NCI-H1694 (cell line): ENCODE data around the gene MYEOV.

Experiments
- DNase-seq: peaks from one replicate; lab custom pipeline; 2025; lab: John Stamatoyannopoulos, UW

The MYEOV gene

DNA sequence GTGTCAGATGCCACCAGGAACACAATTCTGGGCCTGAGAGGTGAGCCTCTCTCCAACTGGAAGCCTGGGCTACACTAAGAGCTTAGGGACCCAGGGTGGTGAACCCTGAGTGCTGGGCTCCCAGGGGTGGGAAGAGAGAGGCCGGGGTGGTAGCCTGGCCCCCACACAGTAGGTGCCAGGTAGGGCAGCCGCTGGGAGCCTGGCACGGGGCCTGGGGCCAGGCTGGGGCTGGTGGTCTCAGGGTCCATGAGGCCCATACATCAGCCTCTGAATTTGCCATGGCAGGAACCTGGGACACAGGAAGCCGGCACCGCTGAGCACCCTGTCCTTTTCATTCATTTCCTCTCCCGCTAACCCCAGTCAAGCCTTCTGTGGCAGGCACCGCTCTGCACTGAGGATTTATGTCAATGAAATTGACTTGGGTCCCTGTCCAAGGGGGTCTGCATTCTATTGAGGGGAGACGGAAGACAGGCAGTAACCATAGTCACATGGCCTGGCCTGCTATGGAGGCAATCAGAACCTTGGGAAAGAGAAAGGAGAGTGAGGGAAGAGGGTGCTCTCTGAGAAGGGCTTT is 8.6 kb downstream of the MYEOV start:
- no peak for DNase-seq

- DNase-seq = no peak
Measured at GRCh38 chr11:69303427-69303826, 9.5 kb downstream of the MYEOV start.

DNA sequence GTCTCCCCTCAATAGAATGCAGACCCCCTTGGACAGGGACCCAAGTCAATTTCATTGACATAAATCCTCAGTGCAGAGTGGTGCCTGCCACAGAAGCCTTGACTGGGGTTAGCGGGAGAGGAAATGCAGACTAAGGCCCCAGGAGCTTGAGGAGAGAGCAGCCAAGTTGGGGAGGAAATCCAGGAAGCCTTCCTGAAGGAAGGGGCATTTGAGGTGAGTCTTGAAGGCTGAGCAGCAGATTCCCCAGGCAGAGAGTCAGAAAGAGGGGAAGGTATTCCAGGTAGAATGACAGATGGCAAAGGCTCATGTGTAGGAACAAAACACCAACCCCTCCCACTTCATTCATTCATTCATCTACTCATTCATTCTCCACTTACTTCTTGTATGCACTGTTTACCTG is 10.3 kb downstream of the MYEOV start:
- DNase-seq = no peak

DNA sequence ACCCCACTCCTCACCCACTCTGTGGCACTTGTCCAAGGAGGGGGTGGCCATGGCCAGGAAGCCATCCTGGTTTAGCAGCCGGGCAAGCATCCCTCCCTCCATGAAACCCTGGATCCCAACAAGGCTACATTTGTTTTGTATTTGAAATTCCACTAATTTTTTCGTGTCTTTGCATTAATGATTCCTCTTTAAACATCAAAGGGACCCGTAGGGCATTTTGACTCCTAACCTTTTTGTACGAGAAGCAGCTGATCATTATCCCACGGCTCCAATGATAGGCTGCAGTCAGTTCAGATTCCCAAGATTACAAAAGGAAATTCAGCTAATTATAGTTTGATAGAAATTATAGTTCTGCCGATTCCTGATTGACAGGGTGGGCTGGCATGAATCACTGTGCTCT is 10.7 kb downstream of the MYEOV start:
- DNase-seq = no peak

DNA sequence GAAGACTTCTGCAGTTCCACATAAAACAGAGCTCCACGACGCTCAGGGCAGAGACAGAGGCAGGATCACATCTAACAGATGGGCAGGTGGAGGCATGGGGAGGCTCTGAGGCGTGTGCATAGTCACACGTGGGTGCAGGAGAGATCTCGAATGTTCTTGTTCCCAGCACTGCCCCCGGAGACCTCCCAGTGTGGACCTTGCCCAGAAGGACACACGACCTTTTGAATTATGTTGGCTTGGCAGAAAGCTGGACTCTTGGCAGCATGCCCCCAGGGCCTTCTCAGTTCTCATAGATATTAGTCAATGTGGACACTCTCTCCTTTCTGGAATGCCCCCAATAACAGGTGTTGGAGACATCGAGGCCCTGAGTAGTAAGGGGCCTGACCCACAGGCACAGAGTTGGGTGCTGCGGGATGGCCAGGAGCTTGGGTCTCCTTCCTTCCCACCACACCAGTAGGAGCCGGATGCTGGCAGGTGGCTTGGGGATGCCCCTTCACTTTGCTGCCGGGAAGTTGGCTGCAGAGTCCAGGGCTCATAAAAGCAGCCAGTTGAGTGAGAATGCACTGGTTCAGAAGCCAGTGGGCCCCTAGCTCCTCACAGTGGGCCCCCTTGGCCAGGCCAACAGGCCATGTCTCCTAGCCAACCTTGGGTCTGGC is 12.1 kb downstream of the MYEOV start:
- DNase-seq = no peak

- DNase-seq = no peak
Measured at GRCh38 chr11:69306821-69307220, 12.9 kb downstream of the MYEOV start.

- DNase-seq = no peak
Measured at GRCh38 chr11:69307421-69307820, 13.5 kb downstream of the MYEOV start.

- DNase-seq = no peak
Measured at GRCh38 chr11:69307871-69308431, 14.0 kb downstream of the MYEOV start.

DNA sequence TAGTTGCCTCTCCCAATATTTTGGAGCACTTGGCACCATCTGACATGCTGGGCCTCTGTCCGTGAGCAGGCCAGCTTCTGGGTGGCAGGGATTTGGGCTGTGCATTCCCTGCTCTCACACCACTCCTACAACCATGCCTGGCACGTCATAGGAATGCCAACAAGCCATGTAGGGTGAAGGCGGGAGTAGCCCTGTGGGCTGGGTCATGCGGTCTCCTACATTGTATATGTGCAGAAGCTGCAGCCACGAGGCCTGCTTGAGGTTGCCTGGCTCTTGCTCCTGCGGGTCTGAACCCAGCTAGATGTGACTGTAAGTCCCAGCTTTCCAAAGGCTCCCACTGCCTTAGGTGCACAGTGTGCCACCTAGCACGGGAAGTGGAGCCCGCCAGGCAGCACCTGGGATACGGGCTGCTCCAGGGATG is 14.5 kb downstream of the MYEOV start:
- DNase-seq = no peak

DNA sequence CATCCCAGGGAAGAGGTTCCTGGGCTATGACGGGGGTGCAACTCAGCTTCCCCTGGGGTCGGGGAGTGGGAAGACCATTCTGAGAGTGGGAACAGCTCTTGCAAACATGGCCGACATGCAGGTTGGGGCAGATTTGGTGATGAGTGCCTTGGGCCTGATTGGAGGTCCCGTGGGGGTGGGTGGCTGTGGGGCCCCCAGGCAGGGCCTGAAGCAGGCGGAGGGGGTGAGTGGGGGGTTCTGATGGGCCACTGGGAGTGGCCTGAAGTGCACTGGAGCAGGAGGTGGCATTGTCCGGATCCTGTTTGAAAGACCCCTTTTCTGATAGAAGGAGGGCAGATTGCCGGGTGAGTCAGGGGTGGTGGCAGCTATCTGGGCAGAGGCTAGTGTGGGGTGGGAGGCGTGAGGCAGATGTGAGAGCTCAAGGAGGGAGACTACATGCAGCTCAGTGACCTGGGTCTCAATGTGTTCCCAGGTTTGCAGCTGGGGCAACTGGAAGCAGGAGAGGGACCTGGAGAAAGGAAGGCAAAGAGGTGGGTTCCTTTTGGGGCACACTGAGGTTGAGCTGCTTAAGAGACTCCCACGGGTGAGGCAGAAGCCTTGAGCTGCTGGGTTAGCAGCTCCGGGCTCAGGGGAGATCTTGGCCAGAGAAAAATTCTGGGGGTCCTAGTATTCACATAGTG is 15.1 kb downstream of the MYEOV start:
- DNase-seq = no peak

DNA sequence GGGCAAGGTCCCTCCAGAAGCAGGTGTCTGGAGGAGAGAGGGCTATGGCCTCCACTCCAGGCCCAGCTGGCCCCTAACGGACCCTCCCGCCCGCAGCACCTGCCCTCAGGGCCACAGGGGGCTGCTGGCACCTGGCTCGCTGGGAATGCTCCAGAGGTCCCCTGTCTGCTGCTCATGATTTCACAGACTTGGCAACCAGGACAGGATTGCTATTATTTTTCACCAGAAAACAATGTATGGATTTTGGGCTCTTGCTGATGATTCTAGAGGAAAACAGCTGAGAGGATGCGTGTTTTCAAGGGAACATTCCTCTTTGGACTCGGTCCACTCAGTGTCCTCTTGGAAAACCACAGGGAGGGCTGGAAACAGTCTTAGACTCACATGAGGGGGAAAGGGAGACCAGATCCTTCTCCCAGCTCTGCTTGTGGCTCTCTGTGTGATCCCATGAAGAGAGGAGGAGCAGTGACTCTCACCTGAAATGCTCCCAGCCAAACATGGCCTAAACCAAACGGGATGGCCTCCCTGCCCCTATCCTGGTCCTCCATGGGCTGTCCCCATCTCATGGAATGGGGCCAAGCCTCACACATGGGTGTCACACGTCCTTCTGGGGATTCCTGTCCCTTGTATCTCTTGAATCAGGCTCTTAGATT is 15.8 kb downstream of the MYEOV start:
- DNase-seq = no peak

DNA sequence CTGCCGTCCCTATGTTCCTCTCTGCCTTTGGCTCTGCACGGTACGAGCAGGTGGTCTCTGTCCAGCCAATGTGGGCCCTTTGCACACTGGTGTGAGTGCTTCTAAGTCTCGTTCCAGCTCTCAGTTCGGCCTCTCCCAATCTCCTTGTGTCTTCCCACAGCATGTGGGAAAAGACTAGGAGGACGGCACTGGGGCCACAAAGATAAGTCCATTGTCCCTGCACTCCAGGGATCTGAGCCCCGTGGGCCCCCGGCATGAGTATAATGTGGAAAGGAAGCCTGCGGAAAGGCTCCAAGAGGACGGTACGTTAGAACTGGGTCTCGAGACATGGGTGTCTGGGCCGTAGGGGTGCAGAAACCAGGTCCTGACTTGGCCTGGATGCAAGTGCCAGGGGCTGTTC is 16.4 kb downstream of the MYEOV start:
- DNase-seq = no peak

- no peak for DNase-seq
Measured at GRCh38 chr11:69310934-69311766, 17.2 kb downstream of the MYEOV start.

- DNase-seq = no peak
Measured at GRCh38 chr11:69311767-69312385, 17.9 kb downstream of the MYEOV start.

- DNase-seq = no peak
Measured at GRCh38 chr11:69312453-69313404, 18.8 kb downstream of the MYEOV start.

DNA sequence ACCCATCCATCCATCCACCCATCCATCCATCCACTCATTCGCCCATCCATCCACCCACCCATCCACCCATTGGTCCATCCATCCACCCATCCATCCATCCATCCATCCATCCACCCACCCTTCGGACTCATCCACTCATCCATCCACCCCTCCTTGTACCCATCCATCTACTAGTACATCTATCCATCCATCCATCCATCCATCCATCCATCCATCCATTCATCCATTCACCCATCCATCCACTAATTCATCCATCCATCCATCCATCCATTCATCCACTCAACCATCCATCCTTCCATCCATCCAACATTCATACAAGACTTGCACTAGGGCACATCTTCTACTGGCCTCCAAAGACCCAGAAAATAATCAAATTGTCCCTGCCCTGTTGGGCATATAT is 20.0 kb downstream of the MYEOV start:
- no peak for DNase-seq

GRCh38 chr11:69314555-69314954 is 20.6 kb downstream of the MYEOV start:
- no peak for DNase-seq

DNA sequence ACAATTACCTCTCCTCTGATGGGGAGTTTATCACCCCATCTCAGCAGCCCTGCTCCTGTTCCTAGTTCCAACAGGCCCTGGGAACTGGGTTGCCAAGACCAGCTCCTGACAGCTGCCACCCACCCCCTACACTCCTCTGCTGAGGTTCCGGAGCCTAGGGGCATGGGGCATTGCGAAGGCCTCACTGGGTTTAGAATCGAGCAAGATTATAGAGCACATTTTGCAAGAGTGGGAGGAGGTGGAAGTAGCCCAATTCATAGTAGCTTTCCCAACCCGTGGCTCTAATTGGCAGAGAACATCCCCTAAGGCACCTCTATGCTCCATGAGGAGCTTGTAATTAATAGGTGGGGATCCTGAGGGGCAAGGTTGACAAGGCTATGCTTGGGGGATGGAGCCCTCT is 23.0 kb downstream of the MYEOV start:
- no peak for DNase-seq

DNA sequence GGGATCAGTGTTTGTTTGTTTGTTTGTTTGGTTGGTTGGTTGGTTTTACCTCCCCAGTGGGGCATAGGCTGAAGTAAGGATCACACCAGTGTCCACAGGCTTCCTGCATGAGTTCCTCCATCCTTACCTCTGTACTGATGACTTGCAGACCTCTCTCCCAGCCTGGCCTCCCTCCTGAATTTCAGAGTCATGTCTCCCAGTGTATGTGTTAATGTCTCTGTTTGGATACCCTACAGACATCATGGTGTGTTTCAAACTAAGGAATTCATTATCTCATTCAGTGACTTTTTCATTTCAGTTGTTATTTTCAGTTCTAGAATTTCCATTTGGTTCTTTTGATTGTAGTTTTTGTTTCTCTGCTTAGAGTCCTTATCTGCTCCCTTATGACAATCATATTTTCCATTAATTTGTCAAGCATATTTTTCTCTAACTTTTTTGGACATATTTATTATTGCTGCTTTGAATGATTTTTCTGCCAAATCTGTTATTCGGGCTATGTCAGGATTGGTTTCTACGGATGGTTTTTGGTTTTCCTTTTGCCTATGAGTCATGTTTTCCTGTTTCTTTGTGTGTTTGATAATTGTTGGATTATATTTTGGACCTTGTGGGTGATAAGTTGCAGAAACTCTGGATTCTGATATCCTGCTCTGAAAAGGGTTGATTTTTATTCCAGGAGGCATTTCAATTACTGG is 23.6 kb downstream of the MYEOV start:
- no peak for DNase-seq

DNA sequence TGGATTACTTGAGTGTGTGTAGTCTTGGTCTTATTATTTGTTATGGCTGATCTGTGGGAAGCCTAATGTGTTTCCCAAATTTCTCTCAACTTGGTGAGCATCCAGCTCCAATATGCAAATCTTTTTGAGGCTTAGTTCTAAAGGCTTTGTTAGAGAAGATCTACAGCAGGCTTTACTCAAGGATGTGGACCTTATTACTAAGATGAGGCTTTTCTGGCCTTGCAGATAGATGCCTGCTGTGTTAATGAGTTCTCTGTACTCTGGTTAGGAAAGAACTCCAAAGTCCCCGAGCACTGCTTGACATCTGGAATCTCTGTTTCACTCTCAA is 24.1 kb downstream of the MYEOV start:
- no peak for DNase-seq
